Fibroblast of pulmonary artery (primary cell): ENCODE data around the gene THADA.

ENCODE experiments used
- DNase-seq: peaks from one replicate; pipeline ENCODE4 v3.0.0-alpha.2; 2010; ENCODE audit warnings: low read depth
- H3K4me3 ChIP-seq: replicated peaks from 2 replicates; pipeline ENCODE4 v1.5.1; 2011; ENCODE audit warnings: low read depth, mild to moderate bottlenecking, control low read depth, low read length, moderate library complexity
- TF ChIP-seq, protein P1 (sequence below): IDR thresholded peaks from 2 replicates; pipeline ENCODE4 v1.5.1; 2011; ENCODE audit warnings: mild to moderate bottlenecking, control low read depth, low read length, inconsistent platforms; ENCODE audit errors: missing control alignments

Gene THADA

GRCh38 chr2:43569921-43570320, 25.9 kb downstream of the THADA start:
- DNase-seq, result no peak
- H3K4me3 ChIP-seq, result no peak overlapping the region
- TF ChIP-seq, protein P1, sequence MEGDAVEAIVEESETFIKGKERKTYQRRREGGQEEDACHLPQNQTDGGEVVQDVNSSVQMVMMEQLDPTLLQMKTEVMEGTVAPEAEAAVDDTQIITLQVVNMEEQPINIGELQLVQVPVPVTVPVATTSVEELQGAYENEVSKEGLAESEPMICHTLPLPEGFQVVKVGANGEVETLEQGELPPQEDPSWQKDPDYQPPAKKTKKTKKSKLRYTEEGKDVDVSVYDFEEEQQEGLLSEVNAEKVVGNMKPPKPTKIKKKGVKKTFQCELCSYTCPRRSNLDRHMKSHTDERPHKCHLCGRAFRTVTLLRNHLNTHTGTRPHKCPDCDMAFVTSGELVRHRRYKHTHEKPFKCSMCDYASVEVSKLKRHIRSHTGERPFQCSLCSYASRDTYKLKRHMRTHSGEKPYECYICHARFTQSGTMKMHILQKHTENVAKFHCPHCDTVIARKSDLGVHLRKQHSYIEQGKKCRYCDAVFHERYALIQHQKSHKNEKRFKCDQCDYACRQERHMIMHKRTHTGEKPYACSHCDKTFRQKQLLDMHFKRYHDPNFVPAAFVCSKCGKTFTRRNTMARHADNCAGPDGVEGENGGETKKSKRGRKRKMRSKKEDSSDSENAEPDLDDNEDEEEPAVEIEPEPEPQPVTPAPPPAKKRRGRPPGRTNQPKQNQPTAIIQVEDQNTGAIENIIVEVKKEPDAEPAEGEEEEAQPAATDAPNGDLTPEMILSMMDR, result no peak

DNA sequence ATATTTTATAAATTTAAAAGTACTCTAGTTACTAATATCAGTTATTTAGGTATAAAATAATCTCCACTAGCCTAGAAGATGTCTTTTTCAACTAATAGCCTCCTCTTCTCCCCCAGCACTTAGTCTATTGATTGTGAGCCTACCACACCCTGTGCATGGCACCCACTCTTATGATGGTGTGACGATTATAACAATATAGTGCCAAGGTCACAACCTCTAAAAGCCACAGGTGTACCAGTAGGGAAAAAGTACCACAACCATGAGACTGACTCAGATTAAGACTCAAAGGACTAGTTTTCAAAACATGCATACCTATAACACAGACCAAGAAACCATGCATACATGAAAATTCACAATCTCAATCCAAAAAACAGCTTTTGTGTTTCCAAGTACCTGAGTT, 27.6 kb downstream of the THADA start:
- H3K4me3 ChIP-seq, result no peak overlapping the region
- TF ChIP-seq, protein P1, result no peak
- DNase-seq, result no peak

GRCh38 chr2:43566461-43566729, 29.4 kb downstream of the THADA start:
- DNase-seq, result no peak
- no peak overlapping the region for H3K4me3 ChIP-seq

DNA sequence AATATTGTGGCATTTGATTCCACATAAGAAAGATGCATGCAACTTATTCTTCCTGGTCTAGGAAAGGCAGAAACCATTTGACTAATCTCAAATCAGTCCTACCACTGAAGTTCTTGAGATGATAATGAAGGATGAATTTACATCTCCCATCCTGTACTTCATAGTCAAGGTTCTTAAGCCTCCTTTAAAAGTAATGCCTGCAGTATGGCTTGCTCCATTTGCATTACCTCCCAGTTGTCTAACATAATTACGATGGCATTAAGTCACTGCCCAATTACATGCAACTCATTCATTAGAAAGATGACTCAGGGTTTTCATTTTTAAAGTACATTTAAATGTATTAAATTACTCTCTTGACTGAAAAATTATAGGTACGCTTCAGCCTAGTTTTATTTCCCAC, 32.2 kb downstream of the THADA start:
- H3K4me3 ChIP-seq, result no peak overlapping the region
- TF ChIP-seq, protein P1, result no peak
- no peak for DNase-seq

More at GRCh38 chr2:43566461-43566729, 29.4 kb downstream of the THADA start:
- TF ChIP-seq, protein P1, result no peak

DNA sequence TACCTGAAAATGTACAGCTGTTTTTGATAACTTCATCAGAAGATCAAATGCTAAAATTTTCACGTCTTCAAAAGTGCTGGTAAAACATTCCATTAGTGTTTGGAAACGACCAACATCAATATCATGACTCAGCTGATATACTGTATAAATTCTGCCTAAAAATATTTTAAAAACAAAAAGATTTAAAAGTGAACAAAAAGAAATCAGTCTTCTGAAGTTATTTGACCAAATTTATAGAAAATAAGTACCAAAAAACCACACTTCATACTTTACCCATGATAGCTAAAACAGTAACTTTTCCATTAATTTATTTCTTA, 35.6 kb downstream of the THADA start:
- DNase-seq, result no peak
- no peak overlapping the region for H3K4me3 ChIP-seq
- TF ChIP-seq, protein P1, result no peak

DNA sequence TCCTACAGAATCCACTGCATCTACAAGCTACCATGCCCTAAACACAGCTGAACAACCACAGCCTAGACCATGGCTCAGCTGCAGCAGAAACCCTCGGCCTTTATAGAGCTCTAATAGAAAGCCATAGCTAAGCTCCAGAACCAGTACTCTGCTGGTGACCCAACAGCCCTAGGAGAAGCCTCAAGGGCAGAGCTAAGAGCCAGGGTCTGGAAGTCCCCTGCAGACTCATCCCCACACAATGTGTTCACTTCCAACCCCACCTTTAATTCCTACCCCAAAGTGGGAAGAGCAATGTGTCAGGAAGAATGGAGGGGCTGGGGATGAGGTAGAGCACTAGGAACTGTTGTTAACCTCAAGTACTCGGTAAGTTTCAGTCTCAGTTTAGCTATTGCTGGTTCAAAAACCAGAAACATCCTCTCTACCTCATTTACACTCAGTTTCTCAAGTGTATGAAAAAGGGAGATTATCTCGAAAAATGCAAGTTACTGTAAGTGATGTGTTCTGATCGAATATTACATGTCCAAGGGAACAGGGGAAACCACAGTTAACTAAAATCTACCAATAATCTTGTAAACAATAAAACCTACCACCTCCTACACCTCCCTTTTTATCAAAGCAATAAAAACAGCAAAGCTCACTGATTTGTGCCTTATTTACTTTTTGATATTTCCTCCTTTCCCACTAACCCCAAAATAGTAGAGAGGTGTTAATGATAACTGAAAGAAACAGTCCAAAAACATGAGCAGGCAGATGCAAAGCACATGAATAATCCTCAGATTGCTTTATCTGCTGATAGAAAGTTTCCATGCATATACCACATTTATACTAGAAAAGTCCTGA, 36.2 kb downstream of the THADA start:
- H3K4me3 ChIP-seq, result no peak overlapping the region
- no peak for DNase-seq
- TF ChIP-seq, protein P1, result no peak

GRCh38 chr2:43557196-43557595, 38.6 kb downstream of the THADA start:
- TF ChIP-seq, protein P1, result no peak
- H3K4me3 ChIP-seq, result no peak overlapping the region
- no peak for DNase-seq
